Endothelial cell (in vitro differentiated cells): ENCODE data around the gene B4GALT1. TPM values are rescaled to one million over a fixed set of nuclear protein-coding genes. Genes with fewer than 3 reads are reported as not detected.

Source experiments
- DNase-seq: peaks from one replicate; pipeline ENCODE4 v3.0.0; 2021; ENCODE audit warnings: low spot score
- H3K27ac Mint-ChIP-seq: one replicate; pipeline ENCODE4 v1.8.0; 2021; ENCODE audit warnings: mixed read lengths, inconsistent platforms; ENCODE audit not compliant: unreplicated experiment
- H3K27me3 Mint-ChIP-seq: one replicate; pipeline ENCODE4 v1.8.0; 2021; ENCODE audit warnings: mild to moderate bottlenecking, moderate library complexity, mixed read lengths, inconsistent platforms; ENCODE audit not compliant: unreplicated experiment
- H3K36me3 Mint-ChIP-seq: one replicate; pipeline ENCODE4 v1.8.0; 2021; ENCODE audit warnings: mild to moderate bottlenecking, low read depth, mixed read lengths, inconsistent platforms; ENCODE audit not compliant: unreplicated experiment
- H3K4me1 Mint-ChIP-seq: one replicate; pipeline ENCODE4 v1.8.0; 2021; ENCODE audit warnings: mild to moderate bottlenecking, mixed read lengths, inconsistent platforms; ENCODE audit not compliant: unreplicated experiment
- H3K4me3 Mint-ChIP-seq: one replicate; pipeline ENCODE4 v1.8.0; 2021; ENCODE audit warnings: mild to moderate bottlenecking, mixed read lengths, inconsistent platforms; ENCODE audit not compliant: unreplicated experiment
- H3K9me3 Mint-ChIP-seq: one replicate; pipeline ENCODE4 v1.8.0; 2021; ENCODE audit warnings: mixed read lengths, inconsistent platforms; ENCODE audit not compliant: unreplicated experiment
- total RNA-seq: library from RNA; stranded (reverse); fragmentation: NEBNext Ultra II Directional; extraction: Animal tissue kit (Norgen Biotek cat#: 25700); gene quantifications from one replicate; pipeline ENCODE4 v1.2.1, GENCODE V29; 2021; ENCODE audit not compliant: unreplicated experiment
- TF ChIP-seq, protein P1 (sequence below): fragments of 200-600 bp; sonication (generic); IDR thresholded peaks from one replicate; pipeline ENCODE4 v1.5.0; 2021; ENCODE audit warnings: antibody characterized with exemption; ENCODE audit not compliant: unreplicated experiment

The B4GALT1 gene
- total RNA-seq, 1 donor from 2014 or later = 86.7 TPM

DNA sequence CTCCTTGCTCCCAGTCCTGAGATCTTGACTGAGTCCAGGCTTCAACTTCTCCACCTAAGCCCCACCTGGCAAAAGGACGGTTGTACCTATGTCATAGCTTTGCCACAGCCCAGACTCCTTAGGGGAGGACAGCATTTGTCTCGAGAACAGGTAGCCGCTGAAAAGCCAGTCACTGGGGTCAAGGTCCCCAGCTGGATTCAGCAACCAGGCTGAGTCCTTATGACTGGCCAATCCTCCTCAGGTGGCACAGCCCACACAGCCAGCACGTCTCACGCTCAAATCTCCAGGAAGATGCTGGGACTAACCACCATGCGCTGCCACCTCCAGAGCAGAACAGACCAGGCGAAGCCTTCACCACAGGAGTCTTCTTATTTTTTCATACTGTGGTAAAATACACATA is 62.7 kb downstream of the B4GALT1 start:
- no peaks in the 10 kb centered on the region for H3K36me3 Mint-ChIP-seq
- no peak overlapping the region for H3K4me3 Mint-ChIP-seq
- DNase-seq = no peak
- H3K4me1 Mint-ChIP-seq = peaks cover 25% of the 10 kb centered on the region
- H3K27me3 Mint-ChIP-seq = peaks cover 14% of the 10 kb centered on the region
- TF ChIP-seq, protein P1, sequence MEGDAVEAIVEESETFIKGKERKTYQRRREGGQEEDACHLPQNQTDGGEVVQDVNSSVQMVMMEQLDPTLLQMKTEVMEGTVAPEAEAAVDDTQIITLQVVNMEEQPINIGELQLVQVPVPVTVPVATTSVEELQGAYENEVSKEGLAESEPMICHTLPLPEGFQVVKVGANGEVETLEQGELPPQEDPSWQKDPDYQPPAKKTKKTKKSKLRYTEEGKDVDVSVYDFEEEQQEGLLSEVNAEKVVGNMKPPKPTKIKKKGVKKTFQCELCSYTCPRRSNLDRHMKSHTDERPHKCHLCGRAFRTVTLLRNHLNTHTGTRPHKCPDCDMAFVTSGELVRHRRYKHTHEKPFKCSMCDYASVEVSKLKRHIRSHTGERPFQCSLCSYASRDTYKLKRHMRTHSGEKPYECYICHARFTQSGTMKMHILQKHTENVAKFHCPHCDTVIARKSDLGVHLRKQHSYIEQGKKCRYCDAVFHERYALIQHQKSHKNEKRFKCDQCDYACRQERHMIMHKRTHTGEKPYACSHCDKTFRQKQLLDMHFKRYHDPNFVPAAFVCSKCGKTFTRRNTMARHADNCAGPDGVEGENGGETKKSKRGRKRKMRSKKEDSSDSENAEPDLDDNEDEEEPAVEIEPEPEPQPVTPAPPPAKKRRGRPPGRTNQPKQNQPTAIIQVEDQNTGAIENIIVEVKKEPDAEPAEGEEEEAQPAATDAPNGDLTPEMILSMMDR = no peak
- H3K27ac Mint-ChIP-seq = no peak overlapping the region
- H3K9me3 Mint-ChIP-seq = no peaks in the 10 kb centered on the region

DNA sequence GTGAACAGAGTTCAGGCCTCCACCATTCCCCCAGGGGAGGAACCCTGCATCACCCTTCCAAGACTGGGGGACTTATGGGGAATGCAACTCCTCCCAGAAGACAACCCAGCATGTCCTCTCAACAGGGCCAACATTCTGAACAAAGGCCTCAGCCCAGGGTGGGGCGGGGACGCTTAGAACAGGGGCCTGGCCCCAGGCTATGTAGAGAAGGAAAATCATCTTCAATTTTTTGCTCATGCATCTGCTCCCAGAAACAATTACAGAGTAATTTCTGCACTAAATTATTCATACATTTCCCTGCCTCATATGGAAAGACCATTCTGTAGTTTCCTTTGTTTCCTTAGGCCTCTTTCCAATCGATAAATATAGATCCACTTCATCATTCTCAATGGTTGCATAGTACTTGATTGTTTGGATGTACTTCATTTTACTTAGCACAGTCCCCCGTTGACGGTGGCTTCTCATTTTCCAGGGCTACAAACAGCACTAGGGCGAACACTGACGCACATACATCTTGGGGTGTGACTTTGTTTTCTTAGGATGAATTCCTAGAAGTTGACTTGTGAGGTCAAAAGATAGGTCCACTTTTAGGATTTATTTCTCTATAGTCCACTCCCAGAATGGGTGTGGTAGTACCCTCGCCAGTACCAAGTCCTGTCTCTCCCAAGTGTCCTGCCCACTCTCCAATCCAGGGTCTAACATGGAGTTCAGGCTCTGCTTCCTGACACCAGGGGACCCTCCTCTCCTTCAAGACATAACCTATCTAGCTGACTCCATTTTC is 63.4 kb downstream of the B4GALT1 start:
- Mint-ChIP-seq H3K9me3 (no peaks in the 10 kb centered on the region), H3K36me3 (no peaks in the 10 kb centered on the region), H3K4me1 (peaks cover 25% of the 10 kb centered on the region), H3K27ac (no peak overlapping the region), H3K4me3 (no peak overlapping the region), H3K27me3 (peaks cover 14% of the 10 kb centered on the region)
- no peak for DNase-seq
- TF ChIP-seq, protein P1 = no peak

DNA sequence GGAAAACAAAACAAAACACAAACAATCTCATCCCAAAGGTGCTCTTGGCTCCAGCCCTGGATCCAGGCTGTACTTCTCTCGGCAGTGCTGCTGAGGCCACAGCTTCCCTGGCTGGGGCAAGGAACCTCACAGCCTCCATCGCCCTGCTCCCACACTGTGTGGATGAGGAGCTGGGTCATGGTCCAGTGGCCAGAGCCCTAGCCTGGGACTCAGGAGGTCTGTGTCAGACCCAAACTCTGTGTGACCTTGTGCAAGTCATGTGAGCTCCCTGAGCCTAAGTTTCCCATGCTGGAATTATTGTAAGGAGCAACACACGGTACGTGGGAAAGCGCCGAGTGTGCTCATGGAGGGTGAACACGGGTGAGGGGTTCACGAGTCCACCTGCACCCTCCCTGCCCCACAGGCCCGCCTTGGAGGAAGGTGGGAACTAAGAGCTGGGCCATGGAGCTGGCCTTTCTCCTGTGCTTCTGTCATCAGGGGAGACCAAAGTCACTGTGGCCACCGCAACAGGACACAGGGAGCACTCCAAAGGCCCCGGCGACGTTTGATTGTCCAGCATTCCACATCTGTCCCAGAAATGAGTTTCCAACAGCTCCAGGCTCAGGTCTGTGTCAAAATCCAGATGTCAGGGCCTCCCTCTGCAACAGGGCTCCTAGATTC is 64.5 kb downstream of the B4GALT1 start:
- H3K4me1 Mint-ChIP-seq = peaks cover 21% of the 10 kb centered on the region
- H3K4me3 Mint-ChIP-seq = no peak overlapping the region
- no peaks in the 10 kb centered on the region for H3K9me3 Mint-ChIP-seq
- TF ChIP-seq, protein P1 = no peak
- peaks cover 13% of the 10 kb centered on the region for H3K27me3 Mint-ChIP-seq
- DNase-seq = no peak
- no peak overlapping the region for H3K27ac Mint-ChIP-seq
- no peaks in the 10 kb centered on the region for H3K36me3 Mint-ChIP-seq

DNA sequence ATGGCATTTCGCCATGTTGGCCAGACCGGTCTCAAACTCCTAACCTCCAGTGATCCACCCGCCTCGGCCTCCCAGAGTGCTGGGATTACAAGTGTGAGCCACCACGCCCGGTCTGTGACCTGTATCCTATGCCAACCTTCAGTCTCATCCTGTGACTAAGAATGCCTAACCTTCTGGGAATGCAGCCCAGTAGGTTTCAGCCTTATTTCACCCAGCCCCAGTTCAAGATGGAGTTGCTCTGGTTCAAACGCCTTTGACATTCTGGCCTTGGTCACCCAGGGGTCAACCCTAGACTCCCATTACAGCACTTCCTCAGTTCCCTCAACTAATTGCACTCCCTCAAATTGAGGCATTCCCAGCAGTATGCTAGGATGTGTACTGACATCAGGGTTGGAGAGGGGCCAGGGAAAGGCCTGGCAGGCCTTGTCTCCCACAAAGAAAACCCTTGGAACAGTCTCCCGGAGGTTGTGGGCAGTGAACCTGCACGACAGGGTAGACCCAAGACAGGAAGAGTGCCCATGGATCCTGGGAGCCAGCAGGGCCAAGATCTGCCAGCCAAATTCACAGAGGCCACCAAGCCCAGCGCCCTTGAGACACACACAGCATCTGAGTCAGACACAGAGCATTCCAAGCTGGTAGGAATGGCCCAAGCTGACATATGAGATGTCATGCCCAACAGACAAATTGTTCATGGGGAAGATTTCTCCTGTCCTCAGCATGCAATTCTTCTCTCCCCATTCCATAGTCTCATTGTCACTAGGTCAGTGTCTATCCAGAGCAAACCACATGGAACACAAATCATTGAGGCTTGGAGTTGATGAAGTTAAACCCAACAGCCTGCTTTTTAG is 65.8 kb downstream of the B4GALT1 start:
- DNase-seq = no peak
- TF ChIP-seq, protein P1 = no peak
- H3K4me1 Mint-ChIP-seq = peaks cover 10% of the 10 kb centered on the region
- peak overlapping the region; percentile 51 for H3K4me3 Mint-ChIP-seq
- H3K9me3 Mint-ChIP-seq = no peaks in the 10 kb centered on the region
- no peak overlapping the region for H3K27ac Mint-ChIP-seq
- no peaks in the 10 kb centered on the region for H3K36me3 Mint-ChIP-seq
- peaks cover 9% of the 10 kb centered on the region for H3K27me3 Mint-ChIP-seq
